ENCODE data around the gene TWF2.

TWF2 gene

DNA sequence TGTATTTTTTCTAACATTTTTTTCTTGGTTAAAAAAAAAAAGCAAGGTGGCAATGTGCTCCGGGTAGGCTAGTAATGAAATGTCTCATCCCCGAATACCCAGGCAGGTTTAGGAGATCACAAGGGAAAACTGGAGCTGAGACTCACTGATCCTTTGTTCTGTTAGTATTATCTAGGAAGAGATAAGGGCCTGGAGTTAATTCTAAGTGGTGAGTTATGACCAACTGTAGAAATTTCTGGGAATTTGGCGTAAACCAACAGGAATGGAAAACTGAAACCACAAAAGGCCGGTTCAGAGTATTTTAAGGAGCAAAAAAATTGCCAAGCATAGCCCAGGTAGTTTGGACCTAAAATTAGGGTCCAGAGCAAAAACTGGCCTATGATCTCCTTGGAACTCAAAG is 19.0 kb upstream of the TWF2 start:
- no peak for DNase-seq (ENCODE audit: low spot score)

DNA sequence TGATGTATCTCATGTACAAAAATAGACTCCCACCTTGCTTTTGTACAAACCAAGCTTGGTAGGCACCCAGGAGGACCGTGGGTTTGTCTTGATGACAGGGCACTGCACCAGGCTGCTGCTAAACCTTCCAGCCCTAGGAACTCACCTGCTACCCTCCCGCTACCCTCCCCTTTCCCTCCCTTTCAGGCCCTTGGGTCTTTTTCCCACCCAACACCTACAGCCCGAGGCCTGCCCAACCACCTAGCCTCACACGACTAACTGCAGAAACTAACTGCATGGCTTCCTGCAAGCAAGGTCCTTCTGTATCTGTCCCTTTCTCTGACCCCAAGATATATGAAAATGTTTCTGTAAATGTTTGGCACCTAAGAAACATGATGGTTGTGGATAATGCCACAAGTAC is 17.7 kb upstream of the TWF2 start:
- DNase-seq (ENCODE audit: low spot score) = no peak

DNA sequence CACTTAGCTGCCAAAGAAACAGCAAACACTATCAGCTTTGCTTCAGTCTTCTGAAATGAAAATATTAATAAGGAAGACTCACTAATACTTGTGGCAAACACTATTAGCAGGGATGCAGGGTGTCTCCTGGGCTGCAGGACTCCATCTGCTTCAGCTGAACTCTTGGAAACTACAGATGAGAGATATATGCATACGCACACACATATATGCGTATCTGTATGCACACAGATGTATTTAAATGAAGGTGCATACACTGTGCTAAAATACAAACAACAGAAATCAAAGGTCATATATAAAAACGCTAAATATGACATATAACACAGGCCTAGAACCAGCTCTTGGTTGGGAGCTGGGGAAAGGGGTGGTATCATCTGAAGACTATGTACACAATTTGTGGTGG is 17.2 kb upstream of the TWF2 start:
- DNase-seq (ENCODE audit: low spot score) = no peak

DNA sequence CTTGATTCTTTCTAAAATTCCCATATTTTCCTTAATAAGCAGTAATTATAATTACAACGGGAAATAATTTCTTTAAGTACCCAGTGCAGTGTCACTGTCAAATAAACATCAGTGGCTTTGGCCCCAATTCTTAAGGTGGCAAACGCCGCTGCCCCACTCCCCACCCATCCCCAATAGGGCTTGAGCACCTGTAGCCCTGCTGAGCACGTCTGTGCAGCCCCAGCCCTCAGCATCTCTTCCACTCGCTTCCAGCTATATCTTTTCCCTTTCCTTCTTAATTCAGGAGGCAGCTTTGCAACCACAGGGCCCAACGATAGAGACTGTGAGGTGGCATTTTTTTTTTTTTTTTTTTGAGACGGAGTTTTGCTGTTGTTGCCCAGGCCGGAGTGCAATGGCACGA is 15.7 kb upstream of the TWF2 start:
- no peak for DNase-seq (ENCODE audit: low spot score)

DNA sequence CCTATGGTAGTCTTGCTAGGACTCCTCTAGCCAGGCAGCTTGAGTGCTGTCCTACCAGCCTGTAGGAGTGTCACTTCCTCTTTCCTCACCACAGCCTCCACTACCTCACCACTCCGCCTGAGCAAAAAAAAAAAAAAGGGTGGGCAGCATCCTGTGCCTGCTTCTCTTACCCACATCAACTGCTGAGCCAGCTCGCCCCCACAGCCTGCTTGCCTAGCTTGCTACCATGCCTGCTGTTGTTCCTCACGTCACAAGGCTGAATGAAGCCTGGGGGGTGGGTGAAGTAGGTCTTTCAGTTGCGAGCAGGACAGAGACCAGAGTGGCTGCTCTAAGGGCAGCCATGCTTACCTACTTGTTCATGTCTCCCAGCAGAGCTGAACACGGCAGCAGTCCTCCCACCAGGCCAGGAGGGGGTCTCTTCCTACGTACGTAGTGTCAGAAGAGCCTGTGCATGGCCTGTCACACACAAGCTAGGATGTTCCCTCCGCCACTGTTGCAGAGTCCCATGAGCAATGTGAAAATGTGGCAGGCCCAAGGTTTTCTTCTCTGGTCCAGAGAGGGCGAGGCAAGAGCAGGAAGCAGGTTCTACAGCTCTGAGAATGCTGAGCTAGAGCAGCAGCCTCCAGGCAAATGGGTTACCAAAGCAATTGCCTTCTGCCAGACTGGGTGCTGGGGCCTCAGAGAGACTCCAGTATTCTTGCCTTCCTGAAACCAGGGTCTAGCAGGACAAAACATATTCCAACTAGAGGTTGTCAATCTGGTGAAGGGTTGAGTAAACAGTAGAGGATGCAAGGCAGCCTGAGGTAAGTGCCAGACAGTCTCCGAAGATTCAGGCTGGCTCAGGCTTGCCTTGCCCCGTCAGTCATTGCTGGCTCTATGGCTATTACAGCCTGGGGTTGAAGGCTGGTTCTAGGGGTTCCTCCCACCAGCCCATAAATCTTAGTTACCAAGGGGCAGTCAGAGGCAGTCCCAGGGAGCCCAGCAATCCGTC is 14.7 kb upstream of the TWF2 start:
- no peak for DNase-seq (ENCODE audit: low spot score)

DNA sequence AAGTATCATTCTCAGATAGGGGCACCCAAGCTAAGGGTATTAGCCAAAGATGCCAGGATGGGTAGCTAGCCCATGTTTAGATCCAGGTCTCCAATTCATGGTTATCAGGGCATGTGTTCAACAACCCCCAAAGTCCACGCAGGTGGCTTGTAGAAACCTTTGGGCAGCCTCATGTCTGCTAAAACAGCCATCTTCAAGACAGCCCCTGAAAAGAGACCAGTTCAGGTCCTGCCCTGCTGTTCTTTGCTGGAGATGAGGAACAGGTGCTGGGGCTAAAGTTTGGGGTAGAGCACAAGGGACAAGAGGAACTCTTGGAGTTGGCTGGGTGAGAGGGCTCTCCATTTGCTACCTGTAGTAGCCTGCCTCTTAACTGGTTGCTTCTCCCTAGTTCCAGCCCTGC is 11.2 kb upstream of the TWF2 start:
- no peak for DNase-seq (ENCODE audit: low spot score)

DNA sequence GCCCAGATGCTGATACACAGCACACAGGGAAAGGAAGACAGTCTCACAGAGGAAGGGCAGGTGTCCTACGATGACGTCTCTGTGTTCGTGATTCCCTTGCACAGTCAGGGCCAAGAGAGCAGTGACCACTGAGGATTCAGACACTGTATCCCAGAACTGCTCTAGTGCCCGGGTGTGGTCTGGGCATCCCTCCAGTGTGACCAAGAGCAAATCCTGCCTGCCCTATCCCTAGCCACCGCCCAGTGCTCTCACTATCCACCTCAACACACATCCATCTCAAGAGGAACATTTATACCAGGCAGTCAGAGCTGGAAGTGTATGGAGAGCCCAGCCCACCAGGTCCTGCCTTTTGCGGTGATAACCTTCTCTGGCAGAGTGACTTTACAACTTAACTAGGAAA is 10.7 kb upstream of the TWF2 start:
- DNase-seq (ENCODE audit: low spot score) = no peak

DNA sequence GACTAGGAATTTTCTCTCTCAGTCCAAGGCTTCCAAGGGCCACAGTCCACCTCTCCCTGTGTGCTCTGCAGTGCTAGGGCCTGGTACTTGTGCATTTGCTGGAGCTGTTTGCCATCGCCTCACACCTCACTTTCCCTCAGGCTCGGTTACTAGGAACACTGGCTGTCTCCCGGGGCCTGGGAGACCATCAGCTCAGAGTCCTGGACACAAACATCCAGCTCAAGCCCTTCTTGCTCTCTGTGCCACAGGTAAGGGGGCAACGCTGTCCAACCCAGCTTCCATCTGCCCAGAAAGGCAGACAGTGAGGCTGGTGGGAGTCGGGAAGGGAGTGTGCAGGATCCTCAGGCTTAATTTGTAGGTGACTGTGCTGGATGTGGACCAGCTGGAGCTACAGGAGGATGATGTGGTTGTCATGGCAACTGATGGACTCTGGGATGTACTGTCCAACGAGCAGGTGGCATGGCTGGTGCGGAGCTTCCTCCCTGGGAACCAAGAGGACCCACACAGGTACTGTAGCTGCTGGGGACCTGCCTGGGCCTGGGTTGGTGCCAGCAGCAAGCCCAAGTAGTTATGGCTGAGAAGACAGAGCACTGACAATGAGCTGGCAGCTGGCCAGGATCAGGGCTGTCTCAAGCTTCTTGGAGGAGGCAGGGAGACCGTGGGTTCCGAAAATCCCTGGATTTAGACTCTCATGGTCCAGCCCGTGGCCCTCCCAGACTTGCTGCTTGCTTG is 10.0 kb upstream of the TWF2 start:
- no peak for DNase-seq (ENCODE audit: low spot score)

DNA sequence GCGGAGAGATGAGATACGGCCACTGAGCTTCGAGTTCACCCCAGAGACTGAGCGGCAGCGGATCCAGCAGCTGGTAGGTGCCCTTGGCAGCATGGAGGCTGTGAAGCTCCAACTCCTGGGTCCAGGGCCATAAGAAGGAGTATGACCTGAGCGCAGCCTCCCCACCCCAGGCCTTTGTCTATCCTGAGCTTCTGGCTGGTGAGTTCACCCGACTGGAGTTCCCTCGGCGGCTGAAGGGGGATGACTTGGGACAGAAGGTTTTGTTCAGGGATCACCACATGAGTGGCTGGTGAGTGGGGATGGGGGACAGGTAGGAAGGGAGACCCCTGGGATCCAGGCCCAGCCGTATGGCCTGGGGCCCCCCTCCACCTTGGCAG is 9.2 kb upstream of the TWF2 start:
- DNase-seq (ENCODE audit: low spot score) = no peak

DNA sequence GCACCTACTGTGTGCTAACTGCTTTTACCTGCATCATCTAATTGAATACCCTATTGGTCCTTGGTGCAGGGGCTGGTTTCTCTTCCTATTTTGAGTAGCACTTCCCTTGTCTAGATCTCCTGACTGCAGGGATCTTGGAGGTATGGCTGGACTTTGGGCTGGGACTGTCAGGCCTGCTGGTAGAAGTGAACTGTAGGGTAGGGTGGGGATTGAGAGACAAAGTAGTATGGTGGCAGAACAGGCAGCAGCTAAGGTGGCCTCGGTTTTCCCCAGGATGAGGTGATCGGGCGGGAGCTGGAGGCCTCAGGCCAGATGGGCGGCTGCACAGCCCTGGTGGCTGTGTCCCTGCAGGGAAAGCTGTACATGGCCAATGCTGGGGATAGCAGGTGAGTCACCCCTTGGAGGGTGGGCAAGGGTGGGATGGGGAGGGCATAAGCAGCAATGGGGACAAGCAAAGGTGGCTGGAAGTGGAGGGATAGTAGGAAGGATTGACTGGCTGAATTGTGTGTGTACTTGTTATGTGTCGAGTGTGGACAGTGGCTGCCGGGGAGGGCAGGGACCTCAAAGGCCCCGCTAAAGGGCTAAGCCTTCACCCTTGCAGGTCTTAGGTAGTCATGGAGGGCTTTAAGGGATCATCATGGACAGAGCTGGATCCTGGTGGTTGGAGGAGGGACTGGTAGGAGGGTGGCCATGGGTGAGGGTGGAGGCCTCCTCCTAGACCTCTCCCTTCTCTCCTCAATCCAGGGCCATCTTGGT is 8.6 kb upstream of the TWF2 start:
- DNase-seq (ENCODE audit: low spot score) = no peak

DNA sequence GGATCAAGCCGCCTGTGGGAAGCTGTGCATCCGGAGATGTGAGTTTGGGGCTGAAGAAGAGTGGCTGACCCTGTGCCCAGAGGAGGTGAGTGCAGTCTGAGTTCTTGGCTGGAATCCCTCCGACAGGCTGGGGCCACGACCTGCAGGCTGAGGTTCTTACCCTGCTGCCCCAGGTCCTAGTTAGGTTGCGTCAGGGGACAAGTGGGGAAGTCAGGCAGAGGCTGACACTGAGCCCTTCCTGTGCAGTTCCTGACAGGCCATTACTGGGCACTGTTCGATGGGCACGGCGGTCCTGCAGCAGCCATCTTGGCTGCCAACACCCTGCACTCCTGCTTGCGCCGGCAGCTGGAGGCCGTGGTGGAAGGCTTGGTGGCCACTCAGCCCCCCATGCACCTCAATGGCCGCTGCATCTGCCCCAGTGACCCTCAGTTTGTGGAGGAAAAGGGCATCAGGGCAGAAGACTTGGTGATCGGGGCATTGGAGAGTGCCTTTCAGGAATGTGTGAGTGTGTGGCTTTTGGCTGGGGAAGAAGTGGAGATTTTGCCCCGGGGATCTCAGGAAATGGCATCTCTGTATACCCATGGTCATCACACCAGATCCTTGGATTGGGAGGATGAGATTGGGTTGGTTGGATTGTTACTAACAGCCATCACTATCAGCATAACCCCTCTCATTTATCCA is 7.9 kb upstream of the TWF2 start:
- no peak for DNase-seq (ENCODE audit: low spot score)

DNA sequence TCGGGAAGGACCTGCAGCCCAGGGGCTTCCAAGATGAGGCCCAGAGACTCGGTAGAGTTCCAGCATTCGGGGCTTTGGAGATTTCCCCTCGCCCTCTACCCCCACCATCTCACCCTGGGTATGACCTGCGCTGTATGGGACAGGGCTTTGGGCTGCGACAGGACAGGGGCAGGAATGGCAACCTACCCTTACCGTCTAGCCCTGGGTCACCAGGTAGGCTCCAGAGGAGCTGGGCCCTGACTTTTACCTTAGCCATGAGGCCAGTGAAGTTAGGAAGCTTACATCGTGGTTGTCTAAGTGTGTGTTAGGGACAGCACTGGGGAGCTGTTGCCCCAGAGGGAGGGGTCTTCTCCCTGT is 7.3 kb upstream of the TWF2 start:
- DNase-seq (ENCODE audit: low spot score) = no peak

DNA sequence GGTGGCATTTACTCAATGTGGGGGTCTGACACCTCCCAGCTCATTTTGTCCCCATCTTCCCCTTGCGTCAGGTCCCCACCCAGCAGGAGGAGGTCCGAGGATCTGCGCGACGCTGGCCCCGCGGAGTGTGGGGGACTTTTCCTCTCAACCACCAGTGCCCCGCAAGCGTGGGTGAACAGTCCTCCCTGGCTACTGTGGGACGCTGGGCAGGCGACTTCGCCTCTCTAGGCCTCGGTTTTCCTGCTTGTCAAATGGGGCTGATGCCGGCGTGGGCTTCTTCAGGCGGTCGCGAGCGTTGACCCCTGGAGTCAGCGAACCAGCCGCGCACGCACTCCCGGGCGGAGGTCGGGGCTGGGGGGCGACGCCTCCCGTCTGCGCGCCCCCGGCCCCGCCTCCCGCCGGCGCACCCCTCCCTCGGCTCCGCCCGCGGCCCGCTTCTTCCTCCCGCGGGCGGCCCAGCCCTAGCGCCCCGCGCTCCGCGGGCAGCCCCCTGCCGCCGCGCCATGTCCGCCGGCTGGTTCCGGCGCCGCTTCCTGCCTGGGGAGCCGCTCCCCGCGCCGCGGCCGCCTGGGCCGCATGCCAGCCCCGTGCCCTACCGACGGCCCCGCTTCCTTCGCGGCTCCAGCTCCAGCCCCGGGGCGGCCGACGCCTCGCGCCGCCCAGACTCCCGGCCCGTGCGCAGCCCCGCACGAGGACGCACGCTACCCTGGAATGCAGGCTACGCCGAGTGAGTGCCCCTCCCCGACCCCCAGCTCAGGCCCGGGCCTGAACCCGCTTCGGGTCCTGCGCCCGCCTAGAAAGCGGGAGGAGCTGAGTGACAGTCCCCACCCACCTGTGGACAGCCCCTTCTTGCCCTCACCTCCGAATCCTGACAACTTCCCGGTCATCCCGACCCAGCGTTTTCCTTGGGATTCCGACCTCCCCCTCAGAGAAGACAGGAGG is 6.6 kb upstream of the TWF2 start, which contains the start of gene PPM1M:
TSS of gene PPM1M (plus strand) at position 438 of the 942 bp plus-strand sequence. CDS start at position 504, 66 bp downstream.
- DNase-seq (ENCODE audit: low spot score) = no peak

DNA sequence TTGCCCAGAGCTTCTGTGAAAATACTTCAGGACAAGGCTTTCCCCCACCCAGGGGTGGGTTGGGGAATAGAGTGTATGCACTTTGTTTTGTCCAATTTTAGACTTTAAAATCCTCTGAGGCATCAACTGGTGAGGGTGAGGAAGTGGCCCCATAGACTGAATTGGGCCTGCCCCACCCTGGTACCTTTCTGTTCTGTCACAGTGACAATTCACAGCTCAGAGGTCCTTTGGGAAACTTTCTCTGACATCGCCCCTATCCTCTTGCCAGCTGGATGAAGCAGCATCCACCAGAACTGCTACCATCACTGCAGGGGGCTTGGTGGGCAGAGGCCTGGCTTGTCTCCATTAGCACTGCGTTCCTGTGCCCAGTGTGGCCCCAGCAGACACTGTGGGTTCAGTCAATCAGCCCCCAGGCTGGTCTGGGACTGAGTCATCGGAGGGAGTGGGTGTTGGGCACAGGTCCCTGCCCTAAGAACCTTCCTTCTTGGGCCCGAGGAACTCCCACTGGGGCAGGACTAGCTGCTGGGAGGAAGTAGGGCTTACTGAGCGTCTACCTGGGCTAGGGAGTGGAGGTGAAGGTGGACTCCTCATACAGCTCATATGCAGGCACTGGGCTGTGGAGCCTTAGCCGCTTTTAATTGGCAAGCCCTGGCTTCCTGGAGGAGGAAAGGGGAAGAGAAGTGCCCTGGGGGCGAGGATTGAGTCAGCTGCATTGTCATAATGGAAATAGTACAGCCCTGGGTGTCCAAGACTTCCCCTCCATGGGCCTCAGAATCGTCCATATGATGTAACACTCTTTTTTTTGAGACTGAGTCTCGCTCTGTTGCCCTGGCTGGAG is 5.1 kb upstream of the TWF2 start:
- DNase-seq (ENCODE audit: low spot score) = no peak

DNA sequence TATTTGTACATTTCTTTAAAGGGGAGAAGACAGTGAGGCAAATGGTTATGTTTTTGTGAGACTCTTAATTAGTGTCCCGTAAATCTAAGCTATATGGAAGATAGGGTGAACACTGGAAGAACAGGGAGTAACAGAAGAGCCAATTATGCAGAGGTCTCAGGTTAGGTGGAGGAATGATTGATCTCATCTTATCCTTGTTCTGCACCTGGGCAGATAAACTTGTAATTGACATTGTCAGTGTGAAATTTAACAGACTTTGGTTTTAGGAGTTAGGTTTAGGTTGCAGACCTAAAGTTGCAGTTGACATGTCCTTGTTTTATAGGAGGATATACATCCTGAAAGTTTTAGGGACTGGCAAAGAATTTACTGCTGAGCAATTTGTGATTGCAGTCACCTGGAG is 3.1 kb upstream of the TWF2 start:
- no peak for DNase-seq (ENCODE audit: low spot score)

DNA sequence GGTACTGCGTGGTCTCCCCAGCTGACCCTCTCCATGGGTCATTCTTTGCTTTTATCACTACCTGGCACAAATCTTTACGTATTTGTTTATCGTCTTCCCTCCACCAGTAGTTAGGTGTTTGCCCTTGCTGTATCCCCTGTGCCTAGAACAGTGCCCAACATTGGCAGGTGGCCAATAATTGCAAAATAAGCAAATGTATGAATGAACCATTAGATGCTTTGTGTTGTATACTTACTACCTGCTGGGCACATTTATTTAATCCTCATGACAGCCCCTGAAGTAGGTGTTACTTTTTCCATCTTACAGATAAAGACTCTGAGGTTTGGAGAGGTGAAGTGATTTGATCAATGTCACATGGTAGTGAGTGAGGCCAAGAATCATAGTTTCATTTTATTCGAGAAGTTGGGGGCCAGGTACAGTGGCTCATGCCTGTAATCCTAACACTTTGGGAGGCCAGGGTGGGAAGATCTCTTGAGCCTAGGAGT is 2.0 kb upstream of the TWF2 start:
- no peak for DNase-seq (ENCODE audit: low spot score)

DNA sequence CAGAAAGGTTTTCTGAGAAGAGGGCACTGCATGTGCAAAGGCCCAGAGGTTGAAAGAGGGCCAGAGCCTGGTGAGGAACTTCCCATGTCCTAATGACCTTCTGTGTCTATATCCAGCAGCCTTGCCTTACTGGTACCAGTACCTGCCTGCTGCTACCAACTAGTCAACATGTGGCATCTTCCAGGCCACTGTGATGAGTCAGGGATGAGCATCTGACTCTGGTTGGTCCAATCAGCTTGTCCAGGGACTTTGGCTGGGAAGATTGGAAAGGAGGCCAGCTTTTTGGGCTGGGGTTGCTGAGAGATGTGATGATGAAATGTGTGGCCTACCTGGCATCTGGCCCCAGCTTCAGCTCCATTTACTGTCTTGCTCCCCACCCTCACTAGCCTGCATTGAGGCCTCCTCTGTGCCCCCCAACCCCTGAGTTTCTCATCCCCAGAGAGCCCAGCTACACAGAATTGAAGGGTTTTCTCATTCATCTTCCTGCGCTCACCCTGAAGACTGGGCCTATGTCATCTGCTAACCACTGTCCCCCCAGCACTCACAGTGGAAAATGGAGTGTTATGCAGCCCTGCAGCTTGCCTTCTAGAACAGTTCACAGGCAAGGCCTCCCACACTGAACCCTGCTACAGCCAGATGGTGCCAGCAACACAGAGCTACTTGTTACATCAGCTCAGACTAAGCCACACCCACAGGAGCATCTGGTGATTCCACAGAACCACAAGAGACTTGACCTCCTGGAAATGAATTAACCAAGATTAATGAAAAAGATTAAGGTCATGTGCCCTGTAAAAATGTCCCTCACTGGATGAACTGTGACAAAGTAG is 1.3 kb upstream of the TWF2 start:
- DNase-seq (ENCODE audit: low spot score) = peak; percentile 85

DNA sequence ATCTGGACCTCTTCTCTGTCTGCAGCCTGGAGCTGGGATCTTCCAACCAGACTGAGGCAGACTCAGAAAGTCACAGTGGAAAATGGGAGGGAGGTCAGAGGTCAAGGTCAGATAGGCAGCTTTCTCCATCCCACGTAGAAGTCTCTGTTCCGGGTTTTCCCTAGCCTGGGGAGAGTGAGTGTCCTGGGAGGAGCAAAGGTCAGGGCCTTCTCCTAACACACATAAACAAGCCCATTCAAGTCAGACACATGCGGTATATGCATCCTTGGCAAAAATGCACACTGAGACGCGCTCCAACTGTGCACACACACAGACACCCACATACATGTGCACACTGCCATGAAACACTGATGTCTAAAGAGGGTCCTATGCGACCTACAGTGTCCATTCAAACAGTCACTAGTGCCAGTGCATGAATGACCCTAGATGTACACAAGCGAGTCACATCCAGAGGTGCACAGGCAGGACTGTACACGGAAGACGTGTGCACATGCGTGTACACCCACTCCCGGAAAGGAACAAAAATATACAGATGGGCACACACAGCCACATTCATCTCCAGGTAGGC is 681 bp downstream of the TWF2 start:
- DNase-seq (ENCODE audit: low spot score) = no peak

Measured in hematopoietic multipotent progenitor cell treated with erythropoietin and hydrocortisone succinate and interleukin-3 and kit ligand, for 15 days (in vitro differentiated cells).